Dermis blood vessel endothelial cell (primary cell): ENCODE results near the gene STK17B. TPM values are rescaled to one million over a fixed set of nuclear protein-coding genes. Genes with fewer than 3 reads are reported as not detected.
A peak's percentile ranks its signal among the peaks of the same experiment; 100 is the strongest.
"Not testable (repeated sequence)": the region's sequence is repeated elsewhere in the genome, so short reads cannot be mapped to it uniquely, and the experiment has no call there.

Source experiments
- DNase-seq: peaks from one replicate; pipeline ENCODE4 v3.0.0; 2010
- total RNA-seq: library from RNA; depleted of rRNA; stranded (reverse); fragments of >200 nt; gene quantifications from 2 replicates; pipeline ENCODE4 v1.2.3, GENCODE V29; 2014

The STK17B gene
- 12.3 and 19.7 TPM in 2 replicates for total RNA-seq

DNA sequence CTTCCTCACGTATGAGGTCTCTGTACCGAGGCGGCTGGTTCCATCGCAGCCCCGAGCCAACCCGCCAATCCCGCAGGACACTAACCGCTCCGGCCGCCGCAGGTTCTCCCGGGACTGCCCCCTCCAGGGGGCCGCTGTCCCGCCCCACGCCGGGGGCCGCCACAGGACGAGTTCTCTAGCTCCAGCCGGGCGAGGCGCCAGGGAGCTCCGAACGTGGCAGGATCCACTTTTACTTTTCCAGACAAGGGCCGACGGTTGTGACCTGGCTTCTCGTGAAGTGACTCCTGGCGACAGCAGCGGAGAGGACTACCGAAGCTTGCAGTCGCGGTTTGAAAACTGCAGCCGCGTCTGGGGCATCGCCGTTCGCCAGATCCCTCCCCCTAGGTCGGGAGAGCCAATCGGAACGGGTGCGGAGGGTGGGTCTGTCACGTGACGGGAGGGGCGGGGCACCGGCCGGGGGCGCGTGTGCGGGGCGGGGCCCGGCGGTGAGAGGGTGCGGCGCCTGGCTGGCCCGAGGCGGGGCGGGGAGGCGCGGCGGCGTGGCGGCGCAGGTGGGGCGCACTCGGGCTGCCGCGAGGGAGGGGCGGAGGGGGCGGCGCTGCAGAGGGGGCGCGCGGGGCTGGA lies at the start of gene STK17B:
STK17B (minus strand) TSS at position 331 of the 624 bp plus-strand sequence. CDS start 8,195 bp downstream, outside the sequence.
- DNase-seq: peak; percentile 96

DNA sequence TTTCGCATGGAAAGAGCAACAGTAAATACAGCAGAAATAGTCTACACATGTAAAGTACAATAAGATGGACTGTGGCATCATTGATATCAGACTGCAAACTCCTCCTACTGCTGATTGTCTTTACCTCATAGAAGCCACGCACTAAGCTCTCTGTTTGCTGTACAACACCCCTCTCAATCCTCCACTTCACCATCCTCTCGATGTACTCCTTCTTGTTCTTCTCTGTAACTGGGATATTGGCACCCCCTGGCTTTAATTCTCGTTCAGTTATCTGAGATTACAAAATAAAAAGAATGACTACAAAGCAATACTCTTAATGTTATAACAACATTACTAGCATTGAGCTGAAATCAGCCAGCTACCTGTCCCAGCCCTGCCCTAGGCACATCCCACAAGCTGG lies 49.3 kb upstream of the STK17B start:
- no peak for DNase-seq

DNA sequence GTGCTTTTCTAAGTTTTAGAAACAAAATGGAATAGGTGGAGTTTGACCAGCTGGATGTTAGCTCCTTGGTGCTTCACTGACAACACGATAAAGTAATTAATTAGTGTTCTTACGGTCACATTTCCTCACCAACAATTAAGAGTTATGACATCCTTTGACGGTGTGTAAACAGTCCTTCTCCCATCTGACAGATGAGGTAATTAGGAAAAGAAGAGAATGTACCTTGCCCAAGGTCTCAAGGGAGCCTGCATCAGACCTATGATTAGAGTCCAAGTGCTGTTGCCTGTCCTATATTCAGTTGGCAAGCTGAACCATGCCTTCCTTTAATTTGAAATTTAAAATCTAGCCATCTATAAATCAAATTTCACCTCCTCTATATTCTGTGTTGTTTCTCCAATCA lies 48.3 kb upstream of the STK17B start:
- no peak for DNase-seq

DNA sequence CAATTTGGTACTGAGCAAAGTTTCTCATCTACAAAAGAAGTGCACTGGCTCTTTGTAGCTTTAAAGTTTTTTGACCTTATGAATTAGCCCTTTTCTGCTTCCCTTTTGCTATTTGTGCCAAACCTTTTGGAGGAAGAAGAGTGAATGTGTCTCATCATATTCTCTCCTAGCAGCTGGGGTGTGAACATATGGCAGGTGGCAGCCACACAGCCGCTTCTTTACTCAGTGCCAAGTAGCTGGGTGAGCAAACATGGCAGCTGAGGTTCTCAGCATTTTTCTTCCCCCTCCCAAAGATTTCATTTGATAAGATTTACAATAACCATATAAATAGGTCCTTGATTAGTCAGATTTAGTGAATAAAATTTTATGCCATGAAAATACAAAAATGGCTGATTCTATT lies 46.7 kb upstream of the STK17B start:
- no peak for DNase-seq

DNA sequence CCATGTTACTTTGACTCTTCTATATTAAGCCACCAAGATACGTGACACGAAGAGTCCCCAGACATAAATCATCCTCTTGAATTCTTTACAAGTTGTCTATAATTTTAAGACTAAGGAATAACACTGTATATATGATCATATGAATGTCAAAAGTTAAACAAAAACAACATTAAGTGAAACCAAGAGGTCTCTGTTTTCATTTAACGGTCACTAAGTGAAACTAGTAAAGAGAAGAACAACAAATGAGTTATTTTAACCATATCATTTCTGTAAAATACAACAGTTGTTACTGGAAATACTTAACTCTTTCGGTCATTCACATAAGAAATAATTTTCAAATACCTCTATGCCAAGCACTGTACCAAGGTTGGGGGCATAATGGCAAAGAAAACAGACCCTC lies 45.7 kb upstream of the STK17B start:
- DNase-seq: no peak

DNA sequence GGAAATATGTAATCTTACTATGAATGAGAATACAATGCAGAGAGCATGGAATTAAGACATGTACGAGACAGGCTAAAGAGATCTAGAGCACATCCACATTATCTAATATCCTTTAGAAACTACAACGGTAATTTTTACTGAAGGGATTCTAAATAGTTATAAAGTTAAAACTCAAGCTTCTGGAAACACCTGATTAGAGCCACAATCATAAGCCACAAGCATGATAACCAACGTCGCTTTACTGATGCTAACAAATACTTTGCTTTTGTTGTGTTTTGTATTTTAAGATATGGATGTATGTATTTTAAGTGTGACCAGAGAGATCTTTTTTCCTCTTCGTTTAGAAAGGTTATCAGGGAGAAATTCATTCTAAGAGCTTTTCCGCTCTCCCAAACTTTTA lies 44.0 kb upstream of the STK17B start:
- DNase-seq: no peak

DNA sequence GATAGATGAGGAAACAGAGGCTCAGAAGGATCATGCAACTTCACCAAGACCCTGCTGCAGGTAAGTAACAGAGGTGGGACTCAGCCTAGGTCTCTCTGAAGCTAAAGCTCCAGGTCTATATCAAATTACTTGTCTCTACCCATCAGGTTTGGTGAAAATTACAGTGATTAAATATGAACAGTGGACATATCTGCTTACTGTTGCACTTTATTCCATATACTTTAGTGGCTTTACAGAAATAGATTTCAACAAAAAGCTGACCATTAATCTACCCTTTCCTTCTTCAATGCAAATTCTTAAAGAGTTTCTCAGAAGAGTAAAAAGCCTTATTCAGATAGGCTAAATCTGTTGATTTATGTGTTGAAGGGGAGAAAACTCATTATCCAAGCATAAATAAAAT lies 42.8 kb upstream of the STK17B start:
- DNase-seq: no peak

DNA sequence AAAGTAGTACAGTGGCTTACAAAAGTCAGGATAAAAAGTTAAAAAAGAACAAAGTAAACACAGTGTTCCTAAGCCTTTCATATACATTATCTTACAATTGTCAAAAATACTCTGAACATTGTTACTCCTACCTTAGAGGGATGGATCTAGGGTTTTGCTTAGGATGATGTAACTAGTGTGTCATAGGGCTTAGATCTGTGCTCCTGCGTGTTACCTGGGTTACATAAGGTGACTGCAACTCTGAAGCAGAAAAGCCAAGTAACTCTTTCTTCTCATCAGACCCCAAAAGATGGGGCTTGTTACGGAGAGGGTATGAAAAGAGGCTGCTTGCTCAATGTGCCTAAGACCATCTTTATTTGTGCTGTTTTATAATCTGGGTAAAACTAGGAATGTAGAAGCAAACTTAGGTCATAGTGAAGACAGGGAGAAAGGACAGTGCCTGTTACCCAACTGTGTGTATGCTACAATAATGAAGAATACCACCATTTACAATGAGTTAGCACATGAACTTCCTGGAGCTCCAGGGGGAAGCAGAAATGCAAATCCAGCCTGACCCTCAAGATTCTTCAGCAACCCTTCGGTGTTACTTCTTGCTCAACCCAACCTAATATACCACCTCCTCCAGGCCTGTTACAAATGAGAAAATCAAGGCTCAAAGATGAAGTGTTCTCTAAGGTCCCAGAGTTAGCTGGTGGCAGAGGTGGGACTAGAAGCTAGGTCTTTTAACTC lies 42.0 kb upstream of the STK17B start:
- no peak for DNase-seq

DNA sequence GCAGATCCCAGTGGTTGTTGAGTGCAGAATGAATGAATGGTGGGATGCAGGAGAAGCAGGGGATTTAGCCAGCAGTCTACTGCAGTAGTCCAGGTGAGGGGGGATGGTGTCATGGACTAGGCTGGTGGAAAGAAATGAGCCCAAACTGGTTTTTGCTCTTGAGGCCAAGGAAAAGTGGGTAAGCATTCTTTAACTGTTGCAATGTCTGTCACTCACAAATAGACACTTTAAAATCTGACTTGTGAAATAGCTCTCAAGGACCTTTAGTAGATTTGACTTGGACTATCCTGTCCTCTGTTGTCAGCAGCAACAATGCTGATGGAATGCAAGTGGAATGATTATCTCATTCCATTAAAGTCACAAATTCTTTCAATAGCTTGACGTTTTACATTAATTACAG lies 37.5 kb upstream of the STK17B start:
- no peak for DNase-seq

DNA sequence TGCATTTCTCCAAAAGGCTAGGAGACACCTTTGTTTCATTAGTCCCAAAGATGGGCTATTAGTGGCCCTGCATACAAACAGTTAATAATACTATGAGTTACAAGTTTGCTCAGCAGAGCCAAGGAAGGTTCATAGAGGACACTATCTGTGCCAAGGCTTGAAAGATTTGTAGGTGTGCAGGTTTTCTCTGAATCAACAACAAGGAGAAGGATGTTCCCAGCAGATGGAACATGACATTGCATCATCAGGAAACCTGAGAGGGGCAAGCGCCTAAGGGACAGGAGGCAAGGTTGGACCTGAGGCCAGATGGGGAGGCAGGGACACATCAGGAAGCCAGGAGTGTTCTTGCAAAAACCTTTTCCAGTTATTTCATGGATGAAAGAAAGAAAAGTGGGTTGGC lies 35.4 kb upstream of the STK17B start:
- no peak for DNase-seq

DNA sequence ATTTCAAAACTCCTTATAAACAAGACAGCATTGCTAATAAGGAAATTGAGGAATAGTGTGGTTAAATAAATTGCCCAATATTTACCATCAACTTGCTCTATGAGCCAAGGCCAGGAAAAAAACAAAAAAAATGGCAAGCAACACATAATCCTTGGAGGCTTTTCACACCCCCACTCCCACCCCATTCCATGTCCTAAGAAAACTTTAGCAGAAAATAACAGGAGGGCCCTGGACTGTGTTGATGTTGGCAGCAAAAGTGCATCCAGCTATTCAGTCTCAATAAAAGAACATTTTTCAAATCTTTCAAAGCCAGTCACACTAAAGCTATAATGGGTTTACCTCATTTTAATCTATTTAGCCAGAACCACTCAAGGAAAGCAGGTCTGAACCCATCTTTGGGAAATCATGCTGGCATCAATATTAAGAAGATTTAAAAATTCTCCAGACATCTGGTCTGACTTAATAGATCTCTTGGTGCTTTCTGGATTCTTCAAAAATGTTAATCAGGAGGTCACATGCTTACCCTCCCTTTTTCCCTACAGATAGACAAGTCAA lies 34.6 kb upstream of the STK17B start:
- peak; percentile 17 for DNase-seq

DNA sequence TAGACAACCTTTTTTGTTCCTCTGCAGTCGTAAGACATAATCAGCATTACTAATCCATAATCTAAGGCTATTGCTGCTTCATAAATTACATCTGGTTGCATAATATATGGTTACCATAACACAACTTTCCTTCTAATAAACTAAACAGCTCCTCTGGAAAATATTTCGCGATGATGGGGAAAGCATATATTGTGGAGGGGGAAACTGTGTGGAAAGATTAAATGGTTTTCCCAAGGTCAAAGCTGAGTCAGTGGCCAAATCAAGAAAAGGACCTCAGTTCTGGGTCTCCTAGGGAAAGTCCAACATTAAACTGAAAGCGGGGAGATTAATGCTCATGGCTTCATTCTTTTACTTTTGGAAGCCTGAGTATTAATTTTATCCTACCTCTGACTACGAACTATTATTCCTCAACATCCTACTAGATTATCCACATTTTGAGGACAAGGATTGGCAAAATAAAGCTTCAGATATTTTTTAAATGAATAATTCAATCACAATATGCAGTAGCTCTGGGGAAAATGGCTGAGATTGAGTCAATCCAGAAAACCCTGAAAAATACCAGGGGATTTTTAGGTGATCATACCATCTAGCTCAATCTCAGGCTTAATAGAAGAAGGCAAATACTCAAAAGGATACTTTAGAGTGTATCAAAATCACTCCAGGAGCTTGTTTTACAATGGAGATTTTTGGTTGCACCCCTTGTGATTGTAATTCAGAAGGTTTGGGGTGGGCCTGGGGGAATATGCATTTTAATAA lies 33.8 kb upstream of the STK17B start:
- DNase-seq: no peak

DNA sequence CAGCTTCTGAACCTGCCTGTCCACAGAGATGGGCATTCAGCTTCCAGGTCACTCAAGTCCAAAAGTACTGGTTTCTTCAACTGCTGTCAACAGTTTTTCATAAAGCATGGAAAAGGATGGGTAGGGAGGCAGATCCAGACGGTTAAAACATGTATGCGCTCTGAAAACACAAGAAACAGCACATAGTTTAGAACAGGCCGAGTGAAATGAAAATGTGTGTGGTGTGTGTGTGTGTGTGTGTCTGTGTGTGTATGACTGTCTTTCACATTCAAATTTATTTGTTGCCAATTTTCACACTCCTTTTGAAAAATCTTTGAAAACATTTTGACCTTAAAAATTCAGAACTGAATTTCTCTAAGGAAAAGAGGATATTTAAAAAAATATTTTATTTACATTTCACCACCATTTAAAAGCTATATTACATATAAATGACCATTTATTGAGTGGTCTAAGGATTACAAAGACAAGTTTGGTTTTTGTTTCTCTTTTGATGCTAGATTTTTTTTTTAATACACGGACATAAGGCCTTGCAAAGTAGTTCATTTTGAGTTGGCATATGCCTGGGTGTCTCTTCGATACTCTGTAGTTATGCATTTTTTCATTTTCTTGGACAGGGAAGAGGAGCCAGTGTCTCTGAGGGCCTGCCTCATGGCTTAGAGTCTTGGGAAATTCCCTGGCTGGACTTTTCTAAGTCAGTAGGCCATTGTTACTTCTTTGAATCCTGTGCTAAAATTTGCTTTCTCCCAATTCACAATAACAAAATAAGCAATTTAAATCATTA lies 30.0 kb upstream of the STK17B start:
- peak; percentile 45 for DNase-seq

DNA sequence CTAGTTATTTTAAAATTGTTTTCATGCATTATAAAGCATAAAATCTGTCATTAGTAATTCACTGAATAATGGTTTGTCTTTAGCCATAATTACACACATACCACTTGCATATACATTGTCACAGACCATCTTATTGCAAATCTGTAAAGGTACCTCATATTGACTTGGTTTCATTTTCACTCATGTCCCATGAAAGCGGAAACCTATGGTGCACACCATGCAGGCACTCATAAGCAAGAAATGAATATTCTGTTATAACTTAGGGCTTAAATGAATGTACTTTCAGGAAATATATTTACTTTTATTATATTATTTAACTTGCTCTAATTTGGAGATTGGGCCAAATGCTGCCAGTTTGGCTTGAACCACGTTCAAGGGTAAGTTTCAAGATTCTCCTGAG lies 29.2 kb upstream of the STK17B start:
- DNase-seq: no peak

DNA sequence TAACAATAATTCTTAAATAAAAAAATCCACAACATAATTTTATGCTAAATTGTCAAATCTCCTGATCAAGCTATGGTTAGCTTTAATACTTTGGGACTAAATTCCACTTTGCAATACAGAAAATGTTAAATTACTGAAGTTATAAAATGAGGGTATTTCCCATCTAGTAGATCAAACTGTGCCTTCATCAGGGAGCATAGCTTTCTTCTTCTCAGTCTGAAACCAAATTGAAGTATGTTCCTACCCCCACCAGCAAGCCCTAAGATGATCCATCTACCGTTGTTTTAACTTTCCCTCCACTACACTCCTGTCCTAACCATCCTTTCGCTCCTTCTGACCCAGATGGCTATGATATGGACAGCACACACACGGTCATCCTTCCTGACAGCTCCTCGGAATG lies 24.4 kb upstream of the STK17B start:
- no peak for DNase-seq

DNA sequence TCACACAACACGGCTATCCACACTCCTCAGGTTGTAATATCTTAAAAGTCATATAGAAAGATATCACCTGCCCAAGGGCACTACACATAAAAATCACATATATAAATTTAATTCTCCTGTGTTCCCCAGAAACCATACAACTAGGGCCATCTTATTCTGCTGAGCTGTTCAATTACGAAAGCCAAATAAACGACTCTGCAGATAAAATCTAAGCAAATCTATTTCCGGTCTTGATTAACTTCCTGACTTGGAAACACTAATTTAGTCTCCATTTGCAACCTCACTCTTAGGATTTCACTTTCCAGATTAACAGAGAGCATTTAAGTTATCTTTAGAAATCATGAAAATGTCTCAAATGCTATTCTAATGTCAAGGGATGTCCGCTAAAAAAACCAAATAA lies 23.9 kb upstream of the STK17B start:
- no peak for DNase-seq

DNA sequence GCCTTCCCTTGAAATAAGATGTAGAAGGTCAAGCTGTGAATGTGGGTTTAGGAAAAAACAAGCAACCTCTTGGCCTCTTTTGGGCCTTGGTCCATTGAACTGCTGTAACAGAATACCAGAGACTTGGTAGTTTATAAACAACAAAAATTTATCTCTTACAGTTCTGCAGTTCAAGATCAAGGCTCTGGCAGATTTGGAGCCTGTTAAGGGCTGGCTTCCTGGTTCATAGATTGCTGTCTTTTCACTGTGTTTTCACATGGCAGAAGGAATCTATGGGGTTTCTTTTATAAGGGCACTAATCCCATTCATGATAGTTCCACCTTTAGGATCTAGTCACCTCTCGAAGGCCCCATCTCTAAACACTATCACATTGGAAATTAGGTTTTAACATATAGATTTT lies 20.2 kb upstream of the STK17B start:
- DNase-seq: no peak

DNA sequence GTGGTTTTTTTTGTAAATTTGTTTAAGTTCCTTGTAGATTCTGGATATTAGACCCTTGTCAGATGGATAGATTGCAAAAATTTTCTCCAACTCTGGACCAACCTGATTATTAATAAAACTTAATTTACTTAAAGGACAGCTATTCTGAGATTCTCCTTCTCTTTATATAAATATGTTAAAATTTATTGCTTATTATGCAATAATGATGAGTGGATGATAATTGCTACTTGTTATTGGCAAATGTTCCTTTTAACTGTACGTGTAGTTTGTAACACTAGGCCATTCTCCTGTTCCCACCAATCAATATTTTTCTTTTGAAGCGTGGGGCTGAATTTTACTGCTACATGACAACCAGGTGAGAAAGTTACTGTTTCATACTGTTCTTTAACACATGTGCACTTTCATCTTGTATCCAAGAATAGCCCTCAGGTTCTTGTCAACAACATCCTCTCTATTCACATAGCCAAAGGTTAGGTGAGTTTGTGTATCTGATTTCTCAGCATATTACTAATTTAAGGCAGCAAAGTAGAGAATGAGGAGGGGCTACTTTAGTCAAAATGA lies 16.6 kb upstream of the STK17B start:
- DNase-seq: no peak

DNA sequence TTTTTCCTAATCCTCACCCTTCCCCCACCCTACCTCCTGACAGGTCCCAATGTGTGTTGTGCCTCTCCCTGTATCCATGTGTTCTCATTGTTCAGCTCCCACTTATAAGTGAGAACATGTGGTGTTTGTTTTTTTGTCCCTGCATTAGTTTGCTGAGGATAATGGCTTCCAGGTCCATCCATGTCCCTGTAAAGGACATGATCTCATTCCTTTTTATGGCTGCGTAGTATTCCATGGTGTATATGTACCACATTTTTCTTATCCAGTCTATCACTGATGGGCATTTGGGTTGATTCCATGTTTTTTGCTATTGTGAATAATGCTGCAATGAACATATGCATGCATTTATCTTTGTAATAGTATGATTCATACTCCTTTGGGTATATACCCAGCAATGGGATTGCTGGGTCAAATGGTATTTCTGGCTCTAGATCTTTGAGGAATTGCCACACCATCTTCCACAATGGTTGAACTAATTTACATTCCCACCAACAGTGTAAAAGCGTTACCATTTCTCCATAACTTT lies 15.9 kb upstream of the STK17B start:
- DNase-seq: not testable (repeated sequence)

DNA sequence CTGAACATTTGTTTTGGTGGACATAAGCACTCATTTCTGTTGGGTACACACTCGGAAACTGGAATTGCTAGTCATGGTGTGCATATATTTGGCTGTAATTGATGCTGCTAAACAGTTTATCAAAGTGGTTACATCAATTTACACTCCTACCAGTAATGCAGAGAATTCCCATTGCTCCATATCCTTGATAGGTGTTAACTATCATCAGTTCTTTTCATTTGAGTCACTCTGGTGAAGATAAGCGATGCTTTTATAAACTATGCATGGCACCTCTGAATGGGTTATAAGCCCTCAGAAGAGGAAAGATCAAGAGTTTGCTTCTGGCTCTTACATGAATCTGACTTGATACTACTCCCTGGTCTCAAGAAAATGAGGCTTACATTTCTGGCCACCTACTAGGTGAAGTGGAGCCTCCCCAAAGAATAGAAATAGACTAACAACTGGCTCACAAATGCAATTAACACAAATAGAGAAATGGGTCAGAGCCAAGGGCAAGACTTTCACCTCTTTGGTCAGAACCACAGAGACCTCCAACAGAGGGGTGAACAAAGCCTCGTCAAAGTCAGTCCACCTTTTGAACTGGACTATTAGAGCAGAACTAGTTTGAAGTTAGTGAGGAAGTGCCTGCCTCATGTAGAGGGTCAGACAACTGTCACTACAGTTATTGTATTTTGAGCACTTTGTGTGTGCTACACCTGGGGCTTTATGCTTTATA lies 15.0 kb upstream of the STK17B start:
- no peak for DNase-seq

DNA sequence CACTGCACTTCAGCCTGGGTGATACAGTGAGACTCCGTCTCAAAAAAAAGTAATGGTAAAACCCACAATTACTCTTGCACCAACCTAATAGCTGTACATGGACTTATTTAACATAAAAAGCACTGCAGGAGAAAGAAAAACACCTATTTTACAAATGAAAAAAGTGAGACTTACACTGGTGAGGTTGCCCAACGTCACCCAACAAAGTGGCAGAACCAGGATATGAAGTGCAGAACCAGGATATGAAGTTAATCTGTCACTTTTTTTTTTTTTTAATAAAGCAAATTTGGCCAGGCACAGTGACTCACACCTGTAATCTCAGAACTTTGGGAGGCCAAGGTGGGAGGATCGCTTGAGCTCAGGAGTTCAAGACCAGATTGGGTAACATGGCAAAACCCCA lies 13.5 kb upstream of the STK17B start:
- DNase-seq: no peak
